CD1c-positive myeloid dendritic cell (primary cell): ENCODE results near the gene TMEM212.
"Not testable (repeated sequence)": the region's sequence is repeated elsewhere in the genome, so short reads cannot be mapped to it uniquely, and the experiment has no call there.

Source experiments
- DNase-seq: peaks from one replicate; pipeline ENCODE4 v3.0.0-alpha.2; 2016; ENCODE audit errors: extremely low spot score

Gene TMEM212

DNA sequence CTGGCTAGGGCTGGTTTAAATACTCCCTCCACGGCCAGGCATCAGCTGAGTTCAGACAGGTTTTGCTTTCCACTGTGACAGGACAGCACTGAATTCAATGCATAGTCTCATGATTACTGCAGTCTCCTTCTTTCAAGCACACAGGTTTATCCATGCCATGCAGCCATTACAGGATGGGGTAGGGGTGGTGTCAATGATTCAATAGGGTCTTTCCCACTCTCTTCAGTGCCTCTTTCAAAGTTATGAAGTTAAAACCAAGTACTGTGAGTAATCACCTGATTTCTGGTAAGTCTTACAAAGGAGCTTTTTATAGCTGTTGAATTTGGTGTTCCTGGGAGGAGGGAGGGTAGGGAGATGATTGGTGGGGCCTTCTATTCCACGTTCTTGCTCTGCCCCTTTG, 47.2 kb downstream of the TMEM212 start:
- DNase-seq, result no peak

DNA sequence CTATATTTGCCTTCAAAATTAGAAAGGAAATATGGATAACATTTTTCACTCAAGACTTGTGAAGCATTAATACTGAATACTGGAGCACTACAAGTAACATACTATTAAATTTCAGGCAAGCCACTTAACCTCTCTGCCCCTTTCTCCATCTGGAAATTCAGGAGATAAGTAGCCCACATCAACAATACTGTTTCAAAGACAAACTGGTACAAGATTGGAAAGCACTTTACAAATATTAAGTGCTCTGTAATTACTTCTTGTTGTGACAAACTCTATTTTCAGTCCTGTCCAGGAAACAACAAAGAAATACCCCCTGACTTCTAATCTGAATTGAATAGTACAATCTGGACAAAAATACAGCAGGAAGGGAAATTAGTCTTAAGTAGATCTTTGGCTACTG, 49.3 kb downstream of the TMEM212 start:
- DNase-seq, result no peak

DNA sequence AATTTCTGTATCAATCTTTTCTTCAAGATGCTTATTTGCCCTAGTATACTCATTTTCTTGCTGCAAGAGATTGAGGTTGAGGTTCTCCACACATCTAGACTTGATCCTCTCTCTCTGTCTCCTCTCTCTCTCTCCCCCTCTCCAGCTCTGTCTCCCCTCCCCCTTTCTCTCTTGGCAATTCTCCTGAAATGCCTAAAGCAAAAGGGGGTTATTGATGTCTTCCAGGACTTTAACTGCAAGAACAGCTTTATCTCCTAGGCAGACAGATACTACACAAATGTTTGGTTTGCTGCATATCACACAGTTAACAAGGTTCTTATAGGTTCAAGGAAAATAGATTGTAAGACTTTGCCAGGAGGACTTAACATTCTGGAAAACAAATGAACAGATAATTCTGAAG, 52.1 kb downstream of the TMEM212 start:
- no peak for DNase-seq

DNA sequence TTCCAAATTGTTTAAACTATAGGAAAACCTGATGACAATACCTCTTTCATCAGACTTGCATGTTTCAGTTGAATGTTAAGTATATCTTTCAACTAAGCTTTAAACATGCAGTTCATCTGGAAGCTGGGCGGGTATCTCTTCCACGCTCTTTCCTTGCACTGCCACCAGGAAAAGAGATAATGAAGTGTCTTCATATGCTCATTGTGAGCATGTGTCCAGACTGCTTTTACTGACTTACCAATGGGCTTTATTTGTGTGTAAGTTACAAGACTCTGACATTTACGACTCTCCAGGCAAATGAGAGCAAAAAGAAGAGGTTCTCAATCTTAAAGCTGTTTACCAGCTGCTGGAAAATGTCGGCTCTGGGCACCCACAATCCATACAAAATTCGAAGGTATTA, 52.8 kb downstream of the TMEM212 start:
- no peak for DNase-seq

GRCh38 chr3:171896316-171896715, 53.2 kb downstream of the TMEM212 start:
- DNase-seq, result no peak

- no peak for DNase-seq
Measured at GRCh38 chr3:171898192-171898591, 55.0 kb downstream of the TMEM212 start.

GRCh38 chr3:171900446-171900845, 57.3 kb downstream of the TMEM212 start:
- no peak for DNase-seq

DNA sequence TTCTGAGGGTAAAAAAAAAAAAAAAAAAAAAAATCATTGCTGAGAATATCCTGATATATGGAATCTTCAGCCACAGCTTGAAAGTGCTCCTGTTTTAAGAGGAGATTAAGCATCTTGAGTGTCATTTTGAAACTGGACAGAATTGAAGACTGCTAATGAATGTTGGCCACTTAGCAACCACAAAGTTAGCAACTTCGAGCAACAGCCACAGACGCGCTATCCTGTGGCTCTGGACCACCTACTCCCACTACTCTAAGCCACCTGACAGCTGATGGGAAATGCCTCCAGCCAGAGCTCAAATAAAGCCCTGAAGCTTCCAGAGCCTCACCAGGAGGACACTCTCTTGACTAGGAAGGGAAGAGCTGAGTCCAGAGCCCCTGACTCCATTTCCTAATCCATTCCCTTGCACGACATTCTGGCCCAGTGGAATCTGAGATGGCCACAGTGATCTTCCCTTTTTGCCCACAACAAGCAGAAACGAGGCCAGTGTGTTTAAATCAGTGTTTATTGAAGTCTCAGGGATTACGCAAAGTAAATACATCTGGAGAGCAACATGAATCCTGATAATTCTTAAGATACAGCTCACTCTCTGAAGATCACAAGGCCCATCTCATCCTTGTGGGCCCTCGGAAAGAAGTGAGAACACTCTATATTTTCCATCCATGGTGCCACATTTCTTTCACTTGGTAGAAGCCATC, 58.6 kb downstream of the TMEM212 start:
- no peak for DNase-seq

DNA sequence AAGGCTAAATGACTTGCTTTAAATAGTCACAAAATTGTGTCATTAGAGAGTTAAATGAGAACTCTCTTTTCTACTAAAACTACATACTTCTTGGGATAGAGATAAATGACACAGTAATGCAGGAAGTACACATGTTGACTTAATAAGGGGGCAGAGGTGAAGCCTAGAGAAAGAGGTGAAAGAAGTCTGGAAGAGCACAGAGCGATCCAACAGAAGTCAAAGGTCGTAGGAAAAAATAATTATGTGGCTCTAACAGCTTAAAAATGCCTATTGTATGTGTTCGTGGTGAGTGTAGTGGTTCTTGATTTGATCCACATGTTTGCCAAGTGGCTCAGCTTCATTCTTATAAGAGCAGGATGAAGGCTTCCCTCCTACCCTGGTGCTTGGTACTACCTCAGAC, 61.7 kb downstream of the TMEM212 start:
- no peak for DNase-seq

DNA sequence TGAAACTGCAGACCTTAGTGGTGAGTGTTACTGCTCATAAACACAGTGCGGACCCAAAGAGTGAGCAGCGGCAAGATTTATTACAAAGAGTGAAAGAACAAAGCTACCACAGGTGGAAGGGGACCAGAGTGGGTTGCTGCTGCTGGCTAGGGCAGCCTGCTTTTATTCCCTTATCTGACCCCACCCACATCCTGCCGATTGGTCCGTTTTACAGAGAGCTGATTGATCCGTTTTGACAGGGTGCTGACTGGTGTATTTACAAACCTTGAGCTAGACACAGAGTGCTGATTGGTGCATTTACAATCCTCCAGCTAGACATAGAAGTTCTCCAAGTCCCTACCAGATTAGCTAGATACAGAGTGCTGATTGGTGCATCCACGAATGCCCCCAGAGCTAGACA, 63.4 kb downstream of the TMEM212 start:
- not testable (repeated sequence) for DNase-seq

DNA sequence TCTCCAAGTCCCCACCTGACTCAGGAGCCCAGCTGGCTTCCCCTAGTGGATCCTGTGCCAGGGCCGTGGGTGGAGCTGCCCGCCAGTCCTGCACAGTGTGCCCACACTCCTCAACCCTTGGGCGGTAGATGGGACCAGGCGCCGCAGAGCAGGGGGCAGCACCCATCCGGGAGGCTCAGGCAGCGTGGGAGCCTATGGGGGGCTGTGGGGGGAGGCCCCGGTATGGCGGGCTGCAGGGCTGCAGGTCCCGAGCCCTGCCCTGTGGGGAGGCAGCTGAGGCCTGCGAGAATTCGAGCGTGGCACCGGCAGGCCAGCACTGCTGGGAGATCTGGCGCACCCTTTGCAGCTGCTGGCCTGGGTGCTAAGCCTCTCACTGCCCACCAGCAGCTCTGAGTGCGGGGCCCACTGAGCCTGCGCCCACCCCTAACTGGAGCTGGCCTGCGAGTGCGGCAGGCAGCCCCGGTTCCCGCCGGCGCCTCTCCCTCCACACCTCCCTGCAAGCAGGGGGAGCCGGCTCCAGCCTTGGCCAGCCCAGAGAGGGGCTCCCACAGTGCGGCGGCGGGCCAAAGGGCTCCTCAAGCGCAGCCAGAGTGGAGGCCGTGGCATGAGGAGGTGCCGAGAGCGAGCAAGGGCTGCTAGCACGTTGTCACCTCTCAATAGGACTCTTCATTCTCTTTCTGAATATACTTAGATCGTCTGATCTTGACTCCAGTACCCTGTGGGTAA, 64.0 kb downstream of the TMEM212 start:
- no peak for DNase-seq

GRCh38 chr3:171907761-171908160, 64.6 kb downstream of the TMEM212 start:
- no peak for DNase-seq

DNA sequence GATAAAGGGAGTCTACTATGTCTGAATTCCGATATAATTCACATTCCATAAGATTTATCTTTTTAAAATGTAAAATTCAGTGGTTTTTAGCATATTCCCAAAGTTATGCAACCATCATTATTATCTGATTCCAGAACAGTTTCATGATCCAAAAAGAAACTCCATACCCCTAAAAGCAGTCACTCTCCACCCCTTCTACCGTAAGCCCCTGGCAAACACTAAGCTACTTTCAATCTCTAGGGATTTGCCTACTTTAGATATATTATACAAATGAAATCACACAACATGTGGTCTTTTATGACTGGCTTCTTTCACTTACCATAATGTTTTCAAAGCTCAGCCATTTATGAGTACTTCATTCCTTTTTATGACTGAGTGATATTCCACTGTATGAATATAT, 65.6 kb downstream of the TMEM212 start:
- DNase-seq, result no peak
